ENCODE measurements around the gene C16orf54. TPM values are rescaled to one million over a fixed set of nuclear protein-coding genes. Genes with fewer than 3 reads are reported as not detected.
A peak's percentile ranks its signal among the peaks of the same experiment; 100 is the strongest.
"Not testable (repeated sequence)": the region's sequence is repeated elsewhere in the genome, so short reads cannot be mapped to it uniquely, and the experiment has no call there.

The C16orf54 gene
- total RNA-seq (100 to 1,000 TPM; 250 to 261 TPM), total RNA-seq (4.6 to 770 (median 140) reads per million in 172 experiments)
- polyA plus RNA-seq (2013, experiment 1 of 2): 62.0 TPM
- 95.5 TPM for polyA plus RNA-seq (2013, experiment 2 of 2)

GRCh38 chr16:29745853-29746345 is at the start of gene C16orf54:
Gene C16orf54 (minus strand): TSS chr16:29745990. CDS start chr16:29744951, 1,039 bp downstream.
- CTCF ChIA-PET: interaction anchor here (1.0 to 2.1 kb wide), 5 partner anchors 39 to 72 kb away, joined by 3 to 12 read pairs (median 4); partner anchors contain the start of gene KIF22
- H3K4me1 Mint-ChIP-seq (ENCODE audit: low read depth): peaks cover 70% of the 10 kb centered on the region

GRCh38 chr16:29794231-29794710 is 48.5 kb upstream of the C16orf54 start:
- POLR2A ChIA-PET: interaction anchor here (2.2 to 8.9 kb wide), 2 partner anchors 9 to 55 kb away, joined by 4 to 217 read pairs; partner anchors contain the start of gene MAZ
- peaks cover 42% of the 10 kb centered on the region for H3K4me1 Mint-ChIP-seq (ENCODE audit: low read depth)
- TF ChIP-seq CTCF (IDR thresholded peaks at IDR 0.05): no peak
- CTCF ChIA-PET: interaction anchor here (1.0 to 1.1 kb wide), 2 partner anchors 9 to 54 kb away, joined by 3 to 4 read pairs; no protein-coding TSS in a partner anchor
- peak overlapping the region; percentile 66 for H3K4me3 Mint-ChIP-seq
- no peak overlapping the region for H3K27ac ChIP-seq (ENCODE audit: low read depth in 1 of 2, low read length in 2 of 2)
- intact Hi-C loops (cut with DNase I, micrococcal nuclease): no loop called here
- peaks cover 36% of the 10 kb centered on the region for H3K36me3 ChIP-seq (ENCODE audit: insufficient read depth, low read length)
- no peak for ATAC-seq (ENCODE audit: poor library complexity)
- no peaks in the 10 kb centered on the region for H3K27me3 Mint-ChIP-seq
- H3K27ac Mint-ChIP-seq: no peak overlapping the region
- H3K9me3 Mint-ChIP-seq: no peaks in the 10 kb centered on the region
- H3K9me3 ChIP-seq (ENCODE audit: control insufficient read depth in 1 of 2, insufficient read depth in 1 of 2, low read length in 2 of 2): no peaks in the 10 kb centered on the region
- no peaks in the 10 kb centered on the region for H3K27me3 ChIP-seq (ENCODE audit: control insufficient read depth in 1 of 2, insufficient read depth in 2 of 2, low read length in 2 of 2)
- no peak overlapping the region for H3K4me3 ChIP-seq (ENCODE audit: low read length)
- DNase-seq: no peak
- H3K36me3 Mint-ChIP-seq (ENCODE audit: low read depth): peaks cover 57% of the 10 kb centered on the region
- H3K4me1 ChIP-seq (ENCODE audit: insufficient read depth, low read length): peaks cover 38% of the 10 kb centered on the region

More at GRCh38 chr16:29745853-29746345, at the start of gene C16orf54:
- Histone ChIP-seq H3K27ac (ENCODE audit: low read depth in 1 of 2, low read length in 2 of 2) (peak within 1 kb of the TSS; percentile 93 to 96), H3K36me3 (ENCODE audit: insufficient read depth, low read length) (peaks cover 55% of the 10 kb centered on the region), H3K9me3 (ENCODE audit: control insufficient read depth in 1 of 2, insufficient read depth in 1 of 2, low read length in 2 of 2) (peaks cover 0 to 10% of the 10 kb centered on the region in 2 experiments), H3K4me1 (ENCODE audit: insufficient read depth, low read length) (peaks cover 87% of the 10 kb centered on the region), H3K4me3 (ENCODE audit: low read length) (peak within 1 kb of the TSS; percentile 74), H3K27me3 (ENCODE audit: control insufficient read depth in 1 of 2, insufficient read depth in 2 of 2, low read length in 2 of 2) (no peaks in the 10 kb centered on the region)
- POLR2A ChIA-PET: interaction anchor here (0.6 to 3.3 kb wide), 15 partner anchors 9 to 713 kb away, joined by 3 to 50 read pairs (median 8); partner anchors contain the start of genes KCTD13, KIF22, MAZ and PAGR1
- Mint-ChIP-seq H3K9me3 (no peaks in the 10 kb centered on the region), H3K27ac (peak within 1 kb of the TSS; percentile 98), H3K4me3 (peak within 1 kb of the TSS; percentile 99), H3K36me3 (ENCODE audit: low read depth) (peaks cover 74% of the 10 kb centered on the region), H3K27me3 (no peaks in the 10 kb centered on the region)
- TF ChIP-seq CTCF (IDR thresholded peaks at IDR 0.05): no peak
- ATAC-seq (ENCODE audit: poor library complexity): peak; percentile 82
- peak; percentile 88 to 99 (median 92) for DNase-seq
- intact Hi-C loops (cut with DNase I, micrococcal nuclease): loop anchor here (1.0 to 2.0 kb wide), 5 partner anchors 8 to 70 kb away; partner anchors contain the start of genes KIF22 (in 1 of the 2) and PAGR1 (in 1 of the 2)

- H3K27ac Mint-ChIP-seq; H3K4me3 Mint-ChIP-seq; DNase-seq; intact Hi-C loops (cut with DNase I, micrococcal nuclease); H3K27me3 ChIP-seq (ENCODE audit: control insufficient read depth in 1 of 2, insufficient read depth in 2 of 2, low read length in 2 of 2); ATAC-seq (ENCODE audit: poor library complexity); H3K9me3 Mint-ChIP-seq; H3K4me3 ChIP-seq (ENCODE audit: low read length); H3K27me3 Mint-ChIP-seq; H3K9me3 ChIP-seq (ENCODE audit: control insufficient read depth in 1 of 2, insufficient read depth in 1 of 2, low read length in 2 of 2); H3K27ac ChIP-seq (ENCODE audit: low read depth in 1 of 2, low read length in 2 of 2): not testable (repeated sequence)
- Histone ChIP-seq H3K36me3 (ENCODE audit: insufficient read depth, low read length) (peaks cover 24% of the 10 kb centered on the region), H3K4me1 (ENCODE audit: insufficient read depth, low read length) (peaks cover 39% of the 10 kb centered on the region)
- ChIA-PET CTCF (interaction anchor here (1.1 to 1.4 kb wide), 2 partner anchors 23 to 55 kb away, joined by 3 read pairs; partner anchors contain the start of gene PAGR1), POLR2A (interaction anchor here (0.6 to 8.9 kb wide), 4 partner anchors 11 to 122 kb away, joined by 3 to 217 read pairs (median 31); partner anchors contain the start of gene MAZ)
- Mint-ChIP-seq H3K36me3 (ENCODE audit: low read depth) (peaks cover 47% of the 10 kb centered on the region), H3K4me1 (ENCODE audit: low read depth) (peaks cover 46% of the 10 kb centered on the region)
Observed at GRCh38 chr16:29793153-29793552, 47.4 kb upstream of the C16orf54 start.

Measured in CD4-positive, alpha-beta T cell (primary cell).